Hepatocyte (in vitro differentiated cells): Measurements from ENCODE around the gene CCDC39.

Source experiments
- CTCF ChIP-seq: fragments of 200-600 bp; sonication (generic); IDR thresholded peaks from 2 replicates; pipeline ENCODE4 v1.5.1; 2016; ENCODE audit warnings: antibody characterized with exemption, mild to moderate bottlenecking; ENCODE audit not compliant: poor library complexity
- EZH2 ChIP-seq: fragments of 200-600 bp; sonication (generic); IDR thresholded peaks from 2 replicates; pipeline ENCODE4 v1.6.1; 2016; ENCODE audit warnings: antibody characterized with exemption, mild to moderate bottlenecking, borderline replicate concordance
- EZH2phosphoT487 ChIP-seq: fragments of 200-600 bp; sonication (generic); IDR thresholded peaks from one replicate; pipeline ENCODE4 v1.6.1; 2018; ENCODE audit warnings: antibody characterized with exemption, mild to moderate bottlenecking, low read depth, moderate library complexity; ENCODE audit not compliant: unreplicated experiment, severe bottlenecking

DNA sequence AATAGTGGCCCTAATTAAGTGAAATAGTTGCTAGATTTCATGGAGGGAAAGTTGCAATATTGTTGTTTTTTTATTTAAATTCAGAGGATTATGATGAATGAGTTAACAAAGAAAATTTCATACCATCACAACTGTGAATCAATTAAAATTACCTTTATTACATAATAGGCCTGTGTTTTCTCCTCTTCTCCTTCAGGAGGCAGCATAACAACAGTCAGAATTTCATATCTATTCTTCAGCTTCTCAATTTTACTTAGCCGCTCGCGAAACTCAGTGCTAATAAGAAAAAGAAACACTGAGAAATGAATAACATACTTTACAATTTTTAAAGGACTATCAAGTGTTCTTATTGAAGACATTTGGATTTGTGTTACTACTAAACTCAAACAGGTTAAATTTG is 48.0 kb downstream of the CCDC39 start:
- TF ChIP-seq CTCF (no peak), EZH2 (no peak), EZH2phosphoT487 (no peak)
